Measurements from ENCODE around the gene LUZP4.
"Not testable (repeated sequence)": the region's sequence is repeated elsewhere in the genome, so short reads cannot be mapped to it uniquely, and the experiment has no call there.

Gene LUZP4

GRCh38 chrX:115339441-115340025 is 50.0 kb downstream of the LUZP4 start:
- DNase-seq: no peak

GRCh38 chrX:115341421-115341820 is 51.9 kb downstream of the LUZP4 start:
- DNase-seq: no peak

GRCh38 chrX:115344885-115345614 is 55.5 kb downstream of the LUZP4 start:
- DNase-seq: peak; percentile 70

GRCh38 chrX:115345615-115346014 is 56.1 kb downstream of the LUZP4 start:
- DNase-seq: no peak

GRCh38 chrX:115346738-115347137 is 57.2 kb downstream of the LUZP4 start:
- not testable (repeated sequence) for DNase-seq

- no peak for DNase-seq
Observed at GRCh38 chrX:115348446-115349225, 59.1 kb downstream of the LUZP4 start.

GRCh38 chrX:115350711-115351381 is 61.3 kb downstream of the LUZP4 start:
- no peak for DNase-seq

- no peak for DNase-seq
Observed at GRCh38 chrX:115356369-115356768, 66.9 kb downstream of the LUZP4 start.
